VCaP (cell line): Measurements from ENCODE around the gene C9.
"Not testable (repeated sequence)": the region's sequence is repeated elsewhere in the genome, so short reads cannot be mapped to it uniquely, and the experiment has no call there.

ENCODE experiments used
- H3K27ac ChIP-seq: fragments of 450-650 bp; 2 replicates; pipeline ENCODE4 v1.5.1; 2017
- TF ChIP-seq, protein P1 (sequence below): fragments of 450-650 bp; conservative IDR thresholded peaks from 2 replicates; pipeline ENCODE4 v1.5.1; 2017; ENCODE audit warnings: mild to moderate bottlenecking, moderate library complexity

C9 gene

DNA sequence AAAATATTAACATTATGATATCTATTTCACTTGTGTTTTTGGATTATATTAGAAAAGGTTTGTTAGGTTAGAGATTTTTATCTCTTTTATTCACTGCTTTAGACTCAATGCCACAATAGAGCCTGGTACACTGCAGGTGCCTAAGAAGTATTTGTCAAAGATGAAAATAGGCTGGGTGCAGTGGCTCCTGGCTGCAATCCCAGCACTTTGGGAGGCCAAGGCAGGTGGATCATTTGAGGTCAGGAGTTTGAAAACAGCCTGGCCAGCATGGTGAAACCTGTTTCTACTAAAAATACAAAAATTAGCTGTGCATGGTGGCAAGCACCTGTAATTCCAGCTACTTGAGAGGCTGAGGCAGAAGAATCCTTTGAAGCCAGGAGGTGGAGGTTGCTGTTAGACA, 64.3 kb downstream of the C9 start:
- TF ChIP-seq, protein P1, sequence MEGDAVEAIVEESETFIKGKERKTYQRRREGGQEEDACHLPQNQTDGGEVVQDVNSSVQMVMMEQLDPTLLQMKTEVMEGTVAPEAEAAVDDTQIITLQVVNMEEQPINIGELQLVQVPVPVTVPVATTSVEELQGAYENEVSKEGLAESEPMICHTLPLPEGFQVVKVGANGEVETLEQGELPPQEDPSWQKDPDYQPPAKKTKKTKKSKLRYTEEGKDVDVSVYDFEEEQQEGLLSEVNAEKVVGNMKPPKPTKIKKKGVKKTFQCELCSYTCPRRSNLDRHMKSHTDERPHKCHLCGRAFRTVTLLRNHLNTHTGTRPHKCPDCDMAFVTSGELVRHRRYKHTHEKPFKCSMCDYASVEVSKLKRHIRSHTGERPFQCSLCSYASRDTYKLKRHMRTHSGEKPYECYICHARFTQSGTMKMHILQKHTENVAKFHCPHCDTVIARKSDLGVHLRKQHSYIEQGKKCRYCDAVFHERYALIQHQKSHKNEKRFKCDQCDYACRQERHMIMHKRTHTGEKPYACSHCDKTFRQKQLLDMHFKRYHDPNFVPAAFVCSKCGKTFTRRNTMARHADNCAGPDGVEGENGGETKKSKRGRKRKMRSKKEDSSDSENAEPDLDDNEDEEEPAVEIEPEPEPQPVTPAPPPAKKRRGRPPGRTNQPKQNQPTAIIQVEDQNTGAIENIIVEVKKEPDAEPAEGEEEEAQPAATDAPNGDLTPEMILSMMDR = no peak
- H3K27ac ChIP-seq = no peak overlapping the region

DNA sequence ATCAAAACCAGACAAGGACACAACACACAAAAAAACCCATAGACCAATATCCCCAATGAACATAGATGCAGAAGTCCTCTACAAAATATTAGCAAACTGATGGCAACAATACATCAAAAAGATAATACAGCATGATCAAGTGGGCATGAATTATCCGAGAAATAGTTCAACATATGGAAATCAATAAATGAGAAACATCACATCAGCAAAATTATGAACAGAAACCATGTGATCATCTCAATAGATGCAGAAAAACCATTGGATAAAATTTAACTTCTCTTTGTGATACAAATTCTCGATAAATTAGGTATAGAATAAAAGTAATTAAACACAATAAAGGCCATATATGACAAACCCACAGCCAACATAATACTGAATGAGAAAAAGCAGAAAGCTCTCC, 69.6 kb downstream of the C9 start:
- H3K27ac ChIP-seq = no peak overlapping the region
- TF ChIP-seq, protein P1 = no peak

- no peak overlapping the region for H3K27ac ChIP-seq
- TF ChIP-seq, protein P1 = no peak
Observed at GRCh38 chr5:39284552-39284951, 79.7 kb downstream of the C9 start.

- TF ChIP-seq, protein P1 = peak; percentile 55
- H3K27ac ChIP-seq = no peak overlapping the region
Observed at GRCh38 chr5:39283231-39283818, 81.0 kb downstream of the C9 start.

DNA sequence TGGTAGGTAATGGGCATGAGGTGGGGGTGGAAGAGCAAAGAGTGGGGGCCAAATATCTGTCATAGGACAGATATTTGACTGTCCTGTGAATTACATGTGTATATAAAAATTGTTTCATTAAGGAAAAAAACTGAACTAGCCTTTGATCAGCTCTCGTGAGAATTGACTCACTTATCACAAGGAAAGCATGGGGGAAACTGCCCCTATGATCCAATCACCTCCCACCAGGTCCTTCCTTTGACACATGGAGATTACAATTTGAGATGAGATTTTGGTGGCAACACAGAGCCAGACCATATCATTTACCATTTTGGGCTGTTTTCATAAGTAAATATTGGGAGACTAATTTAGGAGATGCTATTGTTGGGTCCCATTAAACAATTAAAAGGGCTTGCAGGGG, 81.7 kb downstream of the C9 start:
- TF ChIP-seq, protein P1 = no peak
- no peak overlapping the region for H3K27ac ChIP-seq

GRCh38 chr5:39275865-39276264, 88.4 kb downstream of the C9 start:
- H3K27ac ChIP-seq = not testable (repeated sequence)

DNA sequence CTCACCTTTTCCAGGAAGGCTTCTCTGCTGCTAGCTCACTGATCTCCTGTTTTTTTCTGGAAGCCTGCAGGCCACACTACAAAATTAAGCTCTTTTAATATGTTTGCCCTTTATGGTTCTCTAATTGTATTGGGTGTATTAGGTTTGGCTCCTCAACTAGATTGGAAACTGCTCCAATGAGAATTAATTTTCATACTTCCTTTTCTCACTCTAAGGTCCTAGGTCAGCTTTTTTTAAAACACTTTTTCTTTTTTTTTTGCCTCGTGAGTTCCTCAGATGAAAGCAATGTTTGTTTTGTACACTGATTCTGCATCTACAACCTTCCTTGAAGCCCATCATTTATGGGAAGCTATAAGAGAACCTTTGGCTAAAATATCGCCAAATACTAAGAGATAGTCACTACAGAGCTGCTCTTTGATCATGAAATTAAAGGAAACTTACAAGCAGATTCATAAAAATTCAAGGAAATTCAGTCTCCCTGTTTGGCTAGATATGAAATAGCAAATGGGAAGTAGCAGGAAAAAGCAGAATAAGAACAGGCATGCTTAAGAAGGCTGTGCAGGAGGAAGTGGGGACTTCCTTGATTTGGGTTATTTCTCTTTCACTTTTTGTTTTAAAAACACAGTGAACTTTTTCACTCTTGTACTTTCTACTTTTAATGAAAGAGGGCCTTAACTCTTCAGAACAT, 89.8 kb downstream of the C9 start:
- TF ChIP-seq, protein P1 = no peak
- H3K27ac ChIP-seq = no peak overlapping the region

GRCh38 chr5:39273314-39273954, 90.9 kb downstream of the C9 start:
- no peak overlapping the region for H3K27ac ChIP-seq
- TF ChIP-seq, protein P1 = no peak

- H3K27ac ChIP-seq = not testable (repeated sequence)
Observed at GRCh38 chr5:39272869-39273231, 91.4 kb downstream of the C9 start.
